Measurements from ENCODE around the gene PCDHGB7. TPM values are rescaled to one million over a fixed set of nuclear protein-coding genes. Genes with fewer than 3 reads are reported as not detected.

The PCDHGB7 gene
- polyA plus RNA-seq, 2 donors: 1.2 to 1.4 TPM

DNA sequence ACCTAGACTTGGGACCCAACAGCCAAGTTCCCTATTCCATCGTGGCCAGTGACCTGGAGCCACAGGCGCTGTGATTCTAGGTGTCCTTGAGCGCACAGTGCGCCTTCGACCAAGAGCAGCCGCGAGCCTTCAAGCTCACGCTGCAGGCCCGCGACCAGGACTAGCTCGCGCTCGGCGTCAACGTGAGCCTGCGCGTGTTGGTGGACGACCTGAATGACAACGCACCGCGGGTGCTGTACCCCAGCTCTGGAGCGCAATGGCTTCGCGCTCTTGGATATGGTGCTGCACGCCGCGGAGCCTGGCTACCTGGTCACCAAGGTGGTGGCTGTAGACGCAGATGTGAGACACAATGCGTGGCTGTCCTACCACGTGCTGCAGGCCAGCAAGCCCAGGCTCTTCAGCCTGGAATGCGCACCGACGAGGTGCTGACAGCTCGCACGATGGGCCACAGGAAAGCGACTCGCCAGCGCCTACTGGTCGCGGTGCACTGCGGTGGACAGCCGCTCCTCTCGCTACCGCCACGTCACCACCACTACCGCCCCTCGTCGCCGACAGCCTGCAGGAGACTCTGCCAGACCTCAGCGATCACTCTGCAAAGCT is 24.2 kb downstream of the PCDHGB7 start:
- Histone ChIP-seq H3K9me3 (ENCODE audit: control insufficient read depth in 2 of 2, insufficient read depth in 1 of 2, low read depth in 1 of 2, low read length in 1 of 2) (peaks cover 10 to 16% of the 10 kb centered on the region in 2 donors), H3K4me3 (ENCODE audit: low read depth in 1 of 2, low read length in 2 of 2) (no peak overlapping the region)

DNA sequence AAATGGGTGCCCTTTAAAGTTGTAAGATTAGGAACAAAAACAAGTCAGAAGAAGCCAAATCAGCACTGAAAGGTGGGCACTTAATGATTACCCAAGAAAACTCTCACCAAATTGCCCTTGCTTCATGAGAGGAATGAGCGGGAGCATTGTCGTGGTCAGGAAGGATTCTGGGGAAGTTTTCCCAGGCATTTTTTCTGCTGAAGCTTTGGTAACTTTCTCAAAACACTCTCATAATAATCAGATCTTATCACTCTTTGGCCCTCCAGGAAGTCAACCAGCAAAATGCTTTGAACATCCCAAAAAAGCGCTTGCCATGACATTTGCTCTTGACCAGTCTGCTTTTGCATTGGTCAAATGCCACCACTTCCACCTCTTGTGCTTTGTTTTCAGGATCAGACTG is 47.9 kb downstream of the PCDHGB7 start:
- H3K9me3 ChIP-seq (ENCODE audit: control insufficient read depth in 2 of 2, insufficient read depth in 1 of 2, low read depth in 1 of 2, low read length in 1 of 2): no peaks in the 10 kb centered on the region
- no peaks in the 10 kb centered on the region for H3K36me3 ChIP-seq (ENCODE audit: control insufficient read depth in 2 of 2, insufficient read depth in 2 of 2, low read length in 1 of 2)
- H3K27ac ChIP-seq (ENCODE audit: low read depth in 2 of 2, low read length in 1 of 2): no peak overlapping the region
- H3K4me3 ChIP-seq (ENCODE audit: low read depth in 1 of 2, low read length in 2 of 2): no peak overlapping the region
- H3K4me1 ChIP-seq (ENCODE audit: control insufficient read depth in 2 of 2, insufficient read depth in 2 of 2, low read length in 1 of 2): no peaks in the 10 kb centered on the region
- WGBS, 2 donors: 96 to 99% methylated on average over 3 of the region's 3 CpGs
- no peaks in the 10 kb centered on the region for H3K27me3 ChIP-seq (ENCODE audit: control insufficient read depth in 1 of 2, insufficient read depth in 2 of 2, low read length in 2 of 2)

More for the DNA sequence above, 24.2 kb downstream of the PCDHGB7 start:
- no peaks in the 10 kb centered on the region for H3K27me3 ChIP-seq (ENCODE audit: control insufficient read depth in 1 of 2, insufficient read depth in 2 of 2, low read length in 2 of 2)
- H3K36me3 ChIP-seq (ENCODE audit: control insufficient read depth in 2 of 2, insufficient read depth in 2 of 2, low read length in 1 of 2): no peaks in the 10 kb centered on the region
- H3K4me1 ChIP-seq (ENCODE audit: control insufficient read depth in 2 of 2, insufficient read depth in 2 of 2, low read length in 1 of 2): no peaks in the 10 kb centered on the region
- H3K27ac ChIP-seq (ENCODE audit: low read depth in 2 of 2, low read length in 1 of 2): no peak overlapping the region
- WGBS, 2 donors: 50 to 54% methylated on average over 50 of the region's 50 CpGs

Other genes starting within 250 kb of the PCDHGB7 start
- gene PCDHB7, start 245.0 kb upstream of the PCDHGB7 start, polyA plus RNA-seq: under 1 TPM; 0.02 to 0.14 TPM
- gene PCDHB8, start 239.9 kb upstream of the PCDHGB7 start, polyA plus RNA-seq: under 1 TPM; 0.04 TPM
- under 1 TPM; 0.08 to 0.16 TPM for gene PCDHB16, start 235.3 kb upstream of the PCDHGB7 start, polyA plus RNA-seq
- under 1 TPM; 0.16 to 0.18 TPM for gene PCDHB9, start 230.5 kb upstream of the PCDHGB7 start, polyA plus RNA-seq
- gene PCDHB10, start 225.3 kb upstream of the PCDHGB7 start, polyA plus RNA-seq: under 1 TPM; 0.10 to 0.44 TPM
- gene PCDHB11, start 218.1 kb upstream of the PCDHGB7 start, polyA plus RNA-seq: under 1 TPM; 0.16 to 0.47 TPM
- under 1 TPM; 0.08 to 0.15 TPM for gene PCDHB12, start 209.0 kb upstream of the PCDHGB7 start, polyA plus RNA-seq
- gene PCDHB13, start 203.8 kb upstream of the PCDHGB7 start, polyA plus RNA-seq: under 1 TPM; 0.29 to 0.33 TPM
- gene PCDHB14, start 194.3 kb upstream of the PCDHGB7 start, polyA plus RNA-seq: under 1 TPM; 0.67 to 0.88 TPM
- gene PCDHB15, start 172.3 kb upstream of the PCDHGB7 start, polyA plus RNA-seq: under 1 TPM; 0.37 to 0.80 TPM
- under 1 TPM; 0.05 to 0.29 TPM for gene SLC25A2, start 113.6 kb upstream of the PCDHGB7 start, polyA plus RNA-seq
- 10 to 100 TPM; 22.5 to 35.3 TPM for gene TAF7, start 96.9 kb upstream of the PCDHGB7 start, polyA plus RNA-seq
- gene PCDHGA1, start 87.2 kb upstream of the PCDHGB7 start, polyA plus RNA-seq: under 1 TPM; 0.13 to 0.22 TPM
- gene PCDHGA2, start 78.9 kb upstream of the PCDHGB7 start, polyA plus RNA-seq: under 1 TPM; 0.14 to 0.27 TPM
- gene PCDHGA3, start 73.8 kb upstream of the PCDHGB7 start, polyA plus RNA-seq: under 1 TPM; 0.08 to 0.12 TPM
- under 1 TPM; 0.19 to 0.39 TPM for gene PCDHGB1, start 67.6 kb upstream of the PCDHGB7 start, polyA plus RNA-seq
- gene PCDHGA4, start 62.7 kb upstream of the PCDHGB7 start, polyA plus RNA-seq: under 1 TPM; 0.11 to 0.12 TPM
- under 1 TPM; 0.20 to 0.39 TPM for gene PCDHGB2, start 57.7 kb upstream of the PCDHGB7 start, polyA plus RNA-seq
- gene PCDHGA5, start 53.5 kb upstream of the PCDHGB7 start, polyA plus RNA-seq: under 1 TPM; 0.14 to 0.28 TPM
- under 1 TPM; 0.13 to 0.37 TPM for gene PCDHGB3, start 47.4 kb upstream of the PCDHGB7 start, polyA plus RNA-seq
- gene PCDHGA6, start 43.8 kb upstream of the PCDHGB7 start, polyA plus RNA-seq: under 1 TPM; 0.36 to 0.63 TPM
- under 1 TPM; 0.24 to 0.53 TPM for gene PCDHGA7, start 34.9 kb upstream of the PCDHGB7 start, polyA plus RNA-seq
- under 1 TPM; 0.36 to 0.37 TPM for gene PCDHGB4, start 30.0 kb upstream of the PCDHGB7 start, polyA plus RNA-seq
- under 1 TPM; 0.06 to 0.29 TPM for gene PCDHGA8, start 25.0 kb upstream of the PCDHGB7 start, polyA plus RNA-seq
- gene PCDHGB5, start 19.7 kb upstream of the PCDHGB7 start, polyA plus RNA-seq: 1 to 10 TPM; 1.0 to 1.7 TPM
- gene PCDHGA9, start 14.9 kb upstream of the PCDHGB7 start, polyA plus RNA-seq: under 1 TPM; 0.54 to 0.83 TPM
- gene PCDHGB6, start 9.7 kb upstream of the PCDHGB7 start, polyA plus RNA-seq: under 1 TPM; 0.60 to 0.92 TPM
- 1 to 10 TPM; 1.1 to 1.2 TPM for gene PCDHGA10, start 4.7 kb upstream of the PCDHGB7 start, polyA plus RNA-seq
- under 1 TPM; 0.44 to 0.75 TPM for gene PCDHGA11, start 3.4 kb downstream of the PCDHGB7 start, polyA plus RNA-seq
- gene PCDHGA12, start 12.8 kb downstream of the PCDHGB7 start, polyA plus RNA-seq: under 1 TPM; 0.34 to 0.65 TPM
- 10 to 100 TPM; 25.8 to 32.1 TPM for gene PCDHGC3, start 58.3 kb downstream of the PCDHGB7 start, polyA plus RNA-seq
- gene PCDHGC4, start 67.4 kb downstream of the PCDHGB7 start, polyA plus RNA-seq: under 1 TPM; 0.05 to 0.45 TPM
- under 1 TPM; 0.05 to 0.43 TPM for gene PCDHGC5, start 71.4 kb downstream of the PCDHGB7 start, polyA plus RNA-seq
- gene DIAPH1, start 201.3 kb downstream of the PCDHGB7 start, polyA plus RNA-seq: 10 to 100 TPM; 84.2 to 84.5 TPM
- gene HDAC3, start 219.2 kb downstream of the PCDHGB7 start, polyA plus RNA-seq: 10 to 100 TPM; 38.9 to 46.3 TPM
- gene RELL2, start 219.3 kb downstream of the PCDHGB7 start, polyA plus RNA-seq: 1 to 10 TPM; 6.3 to 6.7 TPM
- gene FCHSD1, start 233.7 kb downstream of the PCDHGB7 start, polyA plus RNA-seq: 10 to 100 TPM; 10.3 to 16.2 TPM

Data from esophagus (tissue), 2 donors.